Islet precursor cell (in vitro differentiated cells): Measurements from ENCODE around the gene STAU1.
"Not testable (repeated sequence)": the region's sequence is repeated elsewhere in the genome, so short reads cannot be mapped to it uniquely, and the experiment has no call there.

Experiments used
- DNase-seq: peaks from one replicate; pipeline ENCODE4 v3.0.0-alpha.2; 2018

STAU1 gene

DNA sequence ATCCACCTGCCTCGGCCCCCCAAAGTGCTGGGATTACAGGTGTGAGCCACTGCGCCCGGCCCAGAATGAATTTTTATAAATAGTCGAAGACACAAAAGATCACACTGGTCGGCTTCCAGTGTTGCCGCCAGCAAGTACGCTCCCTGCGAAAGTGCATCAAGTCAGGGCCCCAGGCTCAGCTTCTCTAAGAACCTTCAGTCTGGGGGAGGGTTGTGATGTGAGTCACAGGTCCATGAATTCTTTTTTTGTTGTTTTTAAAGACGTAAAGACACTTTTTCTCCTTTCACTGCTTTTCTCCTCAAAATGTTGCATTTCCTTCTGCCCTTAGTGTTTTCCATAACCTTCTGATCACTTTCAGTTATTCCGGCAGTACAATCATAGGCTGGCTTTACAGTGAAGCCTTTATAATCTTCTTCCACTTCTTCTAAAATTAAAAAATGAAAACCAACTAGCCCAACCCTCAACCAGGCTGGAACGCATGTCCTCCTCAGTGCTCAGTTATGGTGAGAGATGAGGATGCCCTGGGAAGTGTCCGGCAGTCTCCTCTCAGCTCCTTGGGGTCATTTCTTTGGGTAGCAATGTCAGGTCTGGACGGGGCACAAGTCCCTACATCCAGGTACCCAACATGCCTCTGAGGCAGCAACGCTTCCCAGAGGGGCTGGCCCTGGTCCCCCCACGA is 75.4 kb downstream of the STAU1 start:
- DNase-seq = no peak

DNA sequence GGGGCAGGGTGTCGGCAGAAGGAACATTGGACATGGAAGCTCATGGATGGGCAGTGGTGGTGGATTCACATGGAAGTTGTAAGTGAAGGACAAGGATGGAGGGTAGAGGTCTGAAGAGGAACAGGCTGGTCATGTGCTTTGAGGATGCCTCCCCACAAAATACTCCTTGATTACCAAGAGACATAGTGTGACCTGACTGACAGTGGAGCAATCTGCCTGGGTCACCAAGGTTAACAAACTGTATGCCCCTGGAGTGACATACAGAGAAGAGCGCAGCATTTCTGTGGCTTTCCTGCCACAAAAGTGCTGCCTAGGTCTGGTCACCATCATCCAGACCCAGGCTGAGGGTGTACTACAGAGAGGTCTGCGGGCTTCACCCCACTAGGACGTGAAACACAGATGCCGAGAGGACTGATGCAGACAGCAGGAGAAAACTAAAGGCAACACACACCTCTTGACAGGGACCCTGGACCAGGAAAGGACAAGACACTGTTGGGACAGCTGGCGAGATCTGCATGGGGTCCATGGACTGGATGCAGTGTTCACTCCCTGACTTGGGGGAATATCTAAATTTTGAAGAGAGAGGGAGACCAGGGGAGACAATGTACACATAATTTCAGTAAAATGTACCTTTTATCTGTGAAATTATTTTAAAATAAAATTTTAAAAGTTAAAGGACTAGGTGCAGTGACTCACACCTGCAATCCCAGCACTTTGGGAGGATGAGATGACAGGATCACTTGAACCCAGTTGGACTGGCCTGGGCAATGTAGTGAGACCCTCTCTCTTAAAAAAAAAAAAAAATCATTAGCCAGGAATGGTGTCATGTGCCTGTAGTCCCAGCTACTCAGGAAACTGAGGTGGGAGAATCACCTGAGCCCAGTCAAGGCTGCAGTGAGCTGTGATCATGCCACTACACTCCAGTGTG is 77.1 kb downstream of the STAU1 start:
- DNase-seq = no peak

GRCh38 chr20:49106328-49106727 is 81.8 kb downstream of the STAU1 start:
- DNase-seq = no peak

- DNase-seq = not testable (repeated sequence)
These were observed 83.1 kb downstream of the STAU1 start for GRCh38 chr20:49104979-49105547.

GRCh38 chr20:49104365-49104648 is 83.8 kb downstream of the STAU1 start:
- no peak for DNase-seq

DNA sequence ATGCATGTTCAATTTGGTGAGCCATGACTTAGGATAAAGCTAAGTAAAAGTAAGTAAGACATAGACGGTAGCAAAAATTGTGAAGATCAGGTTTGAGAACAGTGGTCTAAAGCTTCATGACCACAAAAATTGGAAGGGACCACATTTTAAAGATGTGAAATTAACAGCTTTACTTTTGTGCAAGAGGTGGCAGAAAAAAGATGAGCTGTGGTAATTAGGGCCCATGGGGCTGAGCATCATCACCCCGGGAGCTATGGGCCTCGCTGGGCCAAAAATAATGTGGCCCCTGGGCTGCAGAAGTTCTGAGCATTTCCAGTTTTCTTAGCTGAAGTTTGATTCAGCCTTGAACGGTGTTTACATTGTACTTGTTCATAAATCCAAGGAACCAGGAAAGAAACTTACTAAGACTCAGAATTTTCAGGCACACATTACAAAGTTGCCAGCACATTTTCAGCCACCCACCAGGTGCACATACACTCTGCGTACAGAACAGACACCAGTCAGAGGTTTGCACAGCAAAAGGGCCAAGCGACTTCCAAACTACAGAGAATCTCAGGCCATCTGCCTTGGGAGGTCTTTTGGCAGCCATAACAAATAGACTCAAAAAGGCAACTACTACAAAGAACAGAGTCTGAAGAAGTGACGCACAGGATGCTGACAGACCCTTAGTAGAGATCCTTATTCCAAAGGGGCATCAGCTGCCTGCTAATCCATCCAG is 84.3 kb downstream of the STAU1 start:
- no peak for DNase-seq

DNA sequence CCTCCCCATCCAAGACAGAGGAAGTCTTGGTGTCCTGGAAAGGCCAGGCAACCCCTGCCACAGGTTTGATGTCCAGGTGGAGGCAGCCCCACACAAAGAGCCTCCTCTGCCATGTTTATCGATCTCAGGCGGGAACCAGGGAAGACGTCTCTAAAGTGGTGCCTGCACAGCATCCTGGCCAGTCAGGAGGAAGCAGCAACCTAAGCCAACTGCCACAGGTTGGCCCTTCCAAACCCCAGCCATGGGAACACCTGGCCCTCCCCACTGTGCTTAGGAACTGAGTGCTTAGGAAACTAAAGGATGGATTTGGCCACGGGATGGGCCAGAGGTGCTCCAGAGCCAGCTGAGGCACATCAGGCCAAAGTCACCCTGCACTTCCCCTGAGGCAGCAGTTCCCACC is 85.1 kb downstream of the STAU1 start:
- no peak for DNase-seq

DNA sequence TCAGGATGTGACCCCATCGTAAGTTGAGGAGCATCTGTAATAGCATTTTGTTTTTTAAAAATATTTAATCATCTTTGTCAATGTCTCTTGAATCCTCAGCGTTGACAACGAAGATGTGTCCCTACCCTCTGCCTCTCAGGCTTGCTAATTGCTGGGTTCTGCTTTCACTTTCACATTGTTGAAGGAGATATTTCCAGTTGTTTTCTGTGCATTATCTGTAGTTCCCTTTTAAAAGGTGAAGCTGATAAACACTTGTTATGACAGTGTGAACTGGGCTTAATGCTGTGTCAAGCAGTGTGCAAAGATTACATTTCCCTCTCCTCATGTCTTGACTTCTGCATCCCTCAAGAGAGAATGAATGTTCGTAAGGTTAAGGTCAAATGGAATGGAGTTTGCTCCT is 87.2 kb downstream of the STAU1 start:
- DNase-seq = no peak

GRCh38 chr20:49100292-49100691 is 87.8 kb downstream of the STAU1 start:
- not testable (repeated sequence) for DNase-seq

- DNase-seq = no peak
These were observed 89.1 kb downstream of the STAU1 start for GRCh38 chr20:49099011-49099410.

- no peak for DNase-seq
These were observed 90.0 kb downstream of the STAU1 start for GRCh38 chr20:49098136-49098535.

DNA sequence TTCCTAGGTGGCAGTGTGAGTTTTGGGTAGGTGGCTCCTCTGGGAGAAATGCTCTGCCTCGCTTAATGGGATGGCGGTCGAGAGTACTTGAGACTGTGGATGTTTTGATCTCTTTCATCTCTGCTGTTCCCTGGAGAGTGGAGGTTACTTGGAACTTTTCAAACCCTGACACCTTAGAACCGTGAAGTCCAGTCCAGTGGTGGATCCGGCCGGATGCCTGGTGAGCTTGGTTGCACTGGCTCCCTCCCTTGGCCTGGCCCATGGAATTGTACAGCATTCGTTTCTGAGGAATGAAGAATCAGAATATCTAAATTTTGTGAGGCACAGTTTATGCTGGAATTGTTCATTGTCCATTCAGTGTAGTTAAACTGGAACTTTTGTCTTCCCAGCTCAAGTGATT is 91.0 kb downstream of the STAU1 start:
- DNase-seq = no peak

DNA sequence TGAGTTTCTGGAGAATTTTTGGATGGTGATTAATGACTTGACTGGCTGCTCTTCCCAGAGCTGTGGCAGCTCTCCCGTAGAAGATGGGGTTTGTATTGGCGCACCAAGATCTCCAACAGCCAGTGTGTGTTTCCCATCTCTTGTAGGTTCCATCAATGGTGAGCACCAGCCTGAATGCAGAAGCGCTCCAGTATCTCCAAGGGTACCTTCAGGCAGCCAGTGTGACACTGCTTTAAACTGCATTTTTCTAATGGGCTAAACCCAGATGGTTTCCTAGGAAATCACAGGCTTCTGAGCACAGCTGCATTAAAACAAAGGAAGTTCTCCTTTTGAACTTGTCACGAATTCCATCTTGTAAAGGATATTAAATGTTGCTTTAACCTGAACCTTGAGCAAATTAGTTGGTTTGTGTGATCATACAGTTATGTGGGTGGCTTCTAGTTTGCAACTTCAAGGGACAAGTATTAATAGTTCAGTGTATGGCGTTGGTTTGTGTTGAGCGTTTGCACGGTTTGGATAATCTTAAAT is 91.9 kb downstream of the STAU1 start:
- no peak for DNase-seq

GRCh38 chr20:49091762-49092161 is 96.4 kb downstream of the STAU1 start:
- DNase-seq = no peak

- no peak for DNase-seq
These were observed 97.0 kb downstream of the STAU1 start for GRCh38 chr20:49091104-49091503.

GRCh38 chr20:49082295-49082694 is 105.8 kb downstream of the STAU1 start:
- DNase-seq = not testable (repeated sequence)

GRCh38 chr20:49078310-49078709 is 109.8 kb downstream of the STAU1 start:
- no peak for DNase-seq

GRCh38 chr20:49074521-49074920 is 113.6 kb downstream of the STAU1 start:
- DNase-seq = no peak
